Body of pancreas (tissue), 4 donors: Measurements from ENCODE around the gene GPR132. TPM values are rescaled to one million over a fixed set of nuclear protein-coding genes. Genes with fewer than 3 reads are reported as not detected.

Experiments
- ATAC-seq: fragments of 150-250 bp; one replicate; pipeline ENCODE4 v1.9.1; 2016
- DNase-seq, 4 donors: peaks; one replicate each; pipeline ENCODE4 v3.0.0-alpha.2; 2019
- H3K27ac ChIP-seq, 4 donors: fragments of 200-600 bp; sonication (generic); 1 replicate in 3 of 4; 2 replicates in 1 of 4; pipeline versions ENCODE4 v1.5.1 to v1.6.1; 2016 to 2019; ENCODE audit warnings: mild to moderate bottlenecking in 1 of 4, mixed read lengths in 1 of 4, moderate library complexity in 1 of 4
- H3K27me3 ChIP-seq, 2 donors: fragments of 200-600 bp; sonication (generic); one replicate each; pipeline ENCODE4 v1.6.0; 2016; ENCODE audit warnings: mild to moderate bottlenecking in 1 of 2
- H3K36me3 ChIP-seq, 2 donors: fragments of 200-600 bp; sonication (generic); replicated peaks in 1 of 2; 2 replicates each; pipeline ENCODE4 v1.5.1; 2016; ENCODE audit warnings: low read depth in 2 of 2; ENCODE audit not compliant: insufficient read depth in 1 of 2
- H3K4me1 ChIP-seq: fragments of 200-600 bp; sonication (generic); one replicate; pipeline ENCODE4 v1.6.0; 2016
- H3K4me3 ChIP-seq, 2 donors: fragments of 200-600 bp; sonication (generic); 1 replicate in 1 of 2; 2 replicates in 1 of 2; pipeline ENCODE4 v1.5.1; 2016 to 2019
- H3K9me3 ChIP-seq, 3 donors: fragments of 200-600 bp; sonication (generic); 1 replicate in 2 of 3; 2 replicates in 1 of 3; pipeline ENCODE4 v1.5.1; 2016
- CTCF ChIP-seq, 7 experiments: fragments of 450-650 bp in 4 of 7; fragments of 200-600 bp in 3 of 7; sonication (generic) in 3 of 7; IDR thresholded peaks; one replicate each; pipeline ENCODE4 v1.5.1; 2016 to 2019; ENCODE audit warnings: antibody characterized with exemption in 7 of 7
- POLR2A ChIP-seq, 3 donors: fragments of 450-650 bp; IDR thresholded peaks; one replicate each; pipeline ENCODE4 v1.6.1; 2016; ENCODE audit warnings: antibody characterized with exemption in 3 of 3, mild to moderate bottlenecking in 2 of 3
- WGBS, 2 donors: methylation state at CpG; one replicate each; pipeline ENCODE4 v1.1.5; 2017; 5-methylcytosine and 5-hydroxymethylcytosine counted together
- intact Hi-C: fragments of 100-400 bp; cut with DNase I; formaldehyde crosslinking; loops from one replicate; pipeline ENCODE4 v1.15.1; 2023
- total RNA-seq, 2 donors: library from RNA; depleted of rRNA; stranded (reverse); fragments of >200 nt; gene quantifications; one replicate each; pipeline ENCODE4 v1.1.0, GENCODE V29; 2016

The GPR132 gene
- total RNA-seq, 2 donors from 2014 or later = 1.0 TPM; not detected in 1

GRCh38 chr14:105046891-105047282 lies 18.3 kb downstream of the GPR132 start:
- H3K36me3 ChIP-seq = no peaks in the 10 kb centered on the region
- intact Hi-C loops = loop anchor here (5.0 kb wide), 1 partner anchor 70 kb away; the partner anchor contains the start of gene AHNAK2
- no peak for ATAC-seq
- no peak overlapping the region for H3K27ac ChIP-seq
- H3K4me1 ChIP-seq = peaks cover 26% of the 10 kb centered on the region
- no peaks in the 10 kb centered on the region for H3K9me3 ChIP-seq
- no peak overlapping the region for H3K4me3 ChIP-seq
- no peaks in the 10 kb centered on the region for H3K27me3 ChIP-seq
- WGBS, 2 donors = 74 to 100% methylated on average over 1 to 4 of the region's 9 CpGs
- TF ChIP-seq POLR2A (IDR thresholded peaks at IDR 0.05) = no peak
- no peak for TF ChIP-seq CTCF (IDR thresholded peaks at IDR 0.05)
- no peak for DNase-seq

GRCh38 chr14:105045710-105046326 lies 19.4 kb downstream of the GPR132 start:
- TF ChIP-seq CTCF (IDR thresholded peaks at IDR 0.05) = peak; percentile 98 to 100 (median 100)
- TF ChIP-seq POLR2A (IDR thresholded peaks at IDR 0.05) = no peak
- H3K36me3 ChIP-seq = no peaks in the 10 kb centered on the region
- intact Hi-C loops = loop anchor here (5.0 kb wide), 1 partner anchor 69 kb away; the partner anchor contains the start of gene AHNAK2
- DNase-seq (peak; percentile 87 to 91 (median 90)), ATAC-seq (peak; percentile 90)
- no peaks in the 10 kb centered on the region for H3K27me3 ChIP-seq
- no peaks in the 10 kb centered on the region for H3K9me3 ChIP-seq
- peaks cover 16% of the 10 kb centered on the region for H3K4me1 ChIP-seq
- H3K4me3 ChIP-seq = no peak overlapping the region
- no peak overlapping the region for H3K27ac ChIP-seq
- WGBS, 2 donors = 5 to 8% methylated on average over 20 to 41 of the region's 42 CpGs

- ATAC-seq (no peak), DNase-seq (no peak)
- Histone ChIP-seq H3K9me3 (no peaks in the 10 kb centered on the region), H3K27ac (no peak overlapping the region), H3K36me3 (no peaks in the 10 kb centered on the region), H3K4me3 (no peak overlapping the region), H3K4me1 (peaks cover 6% of the 10 kb centered on the region), H3K27me3 (no peaks in the 10 kb centered on the region)
- WGBS, 2 donors = 56 to 72% methylated on average over 7 of the region's 7 CpGs
- no peak for TF ChIP-seq POLR2A (IDR thresholded peaks at IDR 0.05)
- TF ChIP-seq CTCF (IDR thresholded peaks at IDR 0.05) = no peak
- intact Hi-C loops = no loop called here
Measured at GRCh38 chr14:105043641-105044040, 21.6 kb downstream of the GPR132 start.

GRCh38 chr14:105042813-105043212 lies 22.4 kb downstream of the GPR132 start:
- TF ChIP-seq CTCF (IDR thresholded peaks at IDR 0.05) = no peak
- TF ChIP-seq POLR2A (IDR thresholded peaks at IDR 0.05) = no peak
- no peak overlapping the region for H3K4me3 ChIP-seq
- no peaks in the 10 kb centered on the region for H3K9me3 ChIP-seq
- no peak for ATAC-seq
- no peak overlapping the region for H3K27ac ChIP-seq
- DNase-seq = no peak
- H3K36me3 ChIP-seq = no peaks in the 10 kb centered on the region
- intact Hi-C loops = no loop called here
- 73 to 77% methylated on average over 16 to 17 of the region's 17 CpGs for WGBS, 2 donors
- no peaks in the 10 kb centered on the region for H3K27me3 ChIP-seq
- H3K4me1 ChIP-seq = peaks cover 6% of the 10 kb centered on the region
